KG1 (cell line): Measurements from ENCODE around the gene SLC12A8.

Source experiments
- DNase-seq: peaks from one replicate; lab custom pipeline; 2025; lab: John Stamatoyannopoulos, UW

Gene SLC12A8

DNA sequence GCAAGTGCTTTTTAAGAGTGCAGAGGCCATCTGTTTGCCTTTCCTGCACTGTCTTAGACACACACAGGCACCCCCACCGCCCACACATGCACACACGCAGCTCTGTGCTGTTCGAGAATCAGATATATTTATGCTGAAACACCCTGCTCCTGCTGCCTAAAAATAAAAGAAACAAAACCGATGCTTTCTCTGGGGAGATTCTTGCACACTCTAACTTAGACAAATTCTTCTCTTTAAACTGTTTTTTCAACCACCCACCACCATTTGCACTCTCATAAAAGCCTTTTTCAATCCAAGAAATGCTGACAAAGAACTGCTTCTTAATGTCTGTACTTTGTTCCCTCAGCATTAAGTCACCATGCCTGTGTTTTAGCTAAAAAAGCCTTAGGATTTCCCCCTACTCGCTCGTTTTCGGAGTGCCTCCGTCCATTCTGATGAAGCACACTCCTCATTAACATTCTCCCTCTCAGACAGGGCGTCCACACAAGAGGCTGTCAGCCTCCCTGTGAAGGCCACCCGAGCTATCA is 26.2 kb downstream of the SLC12A8 start:
- DNase-seq: no peak

DNA sequence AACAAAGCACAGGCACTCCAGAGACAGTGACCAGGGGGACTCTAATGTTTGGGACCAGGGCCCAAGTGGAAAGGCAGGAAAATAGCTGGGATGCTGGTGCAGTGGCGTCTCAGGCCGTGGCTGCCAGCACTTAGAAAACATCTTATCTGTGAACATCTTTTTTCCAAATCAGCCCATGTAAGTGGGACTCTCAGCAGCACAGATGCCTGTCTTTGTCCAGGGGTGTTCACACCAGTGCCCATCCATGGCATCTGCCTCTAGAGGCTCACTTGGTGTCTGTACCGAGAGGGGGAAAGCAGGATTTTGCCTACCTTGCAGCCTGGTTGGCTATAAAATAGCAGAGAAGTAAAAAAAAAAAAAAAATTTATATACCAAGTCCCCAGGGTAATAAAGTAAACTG is 26.7 kb downstream of the SLC12A8 start:
- no peak for DNase-seq

DNA sequence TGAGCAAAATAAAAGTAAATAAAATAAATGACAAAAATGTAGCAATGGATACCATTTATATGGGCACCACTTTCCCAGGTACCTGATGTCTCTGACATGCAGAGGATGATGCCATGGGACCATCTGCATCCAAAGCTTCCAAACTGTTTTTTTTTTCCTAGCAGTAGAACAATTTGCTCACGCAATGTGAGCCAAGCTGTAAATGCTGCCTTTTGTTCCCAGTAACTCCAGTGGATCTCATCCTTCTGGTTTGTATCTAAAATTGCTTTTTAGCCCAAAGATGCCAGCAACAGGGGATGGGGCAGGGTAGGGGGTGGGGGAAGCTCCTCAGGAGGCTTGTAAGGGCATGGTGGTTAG is 32.7 kb downstream of the SLC12A8 start:
- DNase-seq: no peak

DNA sequence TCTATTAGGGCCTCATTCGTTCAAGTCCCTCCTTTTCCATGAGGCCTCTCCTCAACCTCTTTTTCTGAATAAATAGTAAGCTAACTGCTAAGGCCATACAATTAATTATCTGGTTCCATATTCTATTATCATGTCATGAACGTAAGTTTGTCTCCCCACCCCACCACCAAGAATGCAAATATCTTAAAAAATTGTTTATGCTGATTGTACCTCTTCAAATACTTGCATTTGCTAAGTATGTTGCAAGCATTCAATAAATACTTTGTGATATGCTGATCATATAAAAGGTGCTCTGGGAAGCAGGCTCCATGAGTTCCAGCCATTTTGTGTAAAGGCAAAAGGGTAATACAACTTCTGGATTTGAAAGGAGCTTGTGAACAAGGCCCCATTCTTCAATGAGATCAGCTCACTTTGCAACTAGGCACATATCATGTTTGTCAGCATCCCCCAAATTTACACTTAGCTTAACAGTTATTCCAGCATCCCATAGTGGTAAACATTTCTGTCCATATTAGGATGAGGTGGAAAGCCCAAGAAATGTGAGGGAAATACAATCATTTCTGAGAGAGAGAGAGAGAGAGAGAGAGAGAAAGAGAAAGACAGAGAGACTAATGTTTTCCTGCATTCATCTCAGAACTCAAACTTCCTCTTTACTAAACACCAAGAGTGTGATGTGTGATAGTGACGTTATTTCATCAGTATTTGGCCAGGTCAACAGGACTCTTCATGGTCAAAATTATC is 33.2 kb downstream of the SLC12A8 start:
- no peak for DNase-seq

DNA sequence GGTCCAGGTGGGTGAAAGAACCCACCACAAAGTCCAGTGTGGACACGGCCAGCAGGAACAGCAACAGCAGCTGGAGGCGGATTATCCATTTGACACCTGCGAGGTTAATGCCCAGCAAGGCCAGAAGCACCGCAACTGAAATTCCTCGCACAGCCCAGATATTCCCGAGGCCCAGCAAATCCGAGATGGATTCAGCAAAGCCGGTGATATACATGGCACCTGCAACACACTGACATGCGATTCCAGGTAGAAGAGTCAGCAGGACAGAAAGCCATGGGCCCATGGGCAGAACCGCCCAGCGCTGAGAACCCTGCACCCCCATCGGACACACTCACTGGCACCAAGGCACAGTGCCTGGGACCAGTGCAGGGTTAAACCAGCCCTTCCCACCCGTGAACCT is 34.8 kb downstream of the SLC12A8 start:
- no peak for DNase-seq

DNA sequence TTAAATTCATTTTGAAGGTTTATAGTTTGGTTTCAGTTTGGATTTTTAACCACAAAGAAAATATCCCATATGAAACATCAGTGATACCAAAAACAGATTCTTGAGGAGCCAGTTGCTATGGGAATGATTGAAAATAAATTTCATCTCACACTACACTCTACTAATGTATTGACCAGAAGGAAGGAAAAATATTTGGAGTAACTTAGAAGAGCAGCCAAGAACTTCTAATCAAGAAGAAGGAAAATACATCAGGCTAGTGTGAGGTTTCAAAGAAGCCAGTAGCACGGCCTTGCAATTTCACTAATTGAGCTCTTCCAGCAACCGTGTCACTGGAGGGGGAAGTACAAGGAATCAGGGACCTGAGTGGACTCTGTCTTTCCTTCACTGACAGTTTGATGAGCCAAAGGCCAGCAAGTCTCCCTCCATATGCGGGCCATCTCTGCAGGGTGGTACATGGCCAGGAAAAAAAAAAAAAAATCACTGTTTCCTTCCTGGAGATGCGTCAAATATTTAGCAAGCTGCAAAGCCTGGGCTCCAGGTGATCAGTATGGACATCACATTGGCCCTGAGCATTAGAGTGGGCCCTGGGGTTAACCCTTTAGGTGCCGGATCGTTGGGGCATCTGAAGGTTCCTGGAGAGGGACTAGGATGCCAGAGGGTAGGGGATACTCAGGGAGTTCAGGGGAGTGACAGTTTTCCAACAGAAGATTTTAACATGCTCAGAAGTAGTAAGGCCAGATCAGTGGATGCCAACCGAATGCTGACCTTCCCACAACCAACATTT is 37.1 kb downstream of the SLC12A8 start:
- DNase-seq: no peak

DNA sequence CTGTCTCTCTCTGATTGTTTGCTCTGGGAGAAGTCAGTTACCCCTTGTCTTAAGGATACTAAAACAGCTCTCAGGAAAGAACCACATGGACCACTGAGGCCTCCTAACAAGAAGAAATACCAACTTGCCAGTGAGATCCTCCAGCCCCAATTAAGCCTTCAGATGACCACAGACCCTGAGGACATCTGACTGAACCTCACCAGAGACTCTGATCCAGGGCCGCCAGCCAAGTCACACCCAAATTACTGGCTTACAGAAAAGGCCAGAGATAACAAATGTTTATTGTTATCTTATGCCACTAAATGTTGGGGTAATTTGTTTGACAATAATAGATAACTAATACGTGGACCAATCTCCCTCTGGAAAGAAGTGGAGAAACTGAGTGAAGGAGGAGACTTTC is 40.2 kb downstream of the SLC12A8 start:
- DNase-seq: no peak

DNA sequence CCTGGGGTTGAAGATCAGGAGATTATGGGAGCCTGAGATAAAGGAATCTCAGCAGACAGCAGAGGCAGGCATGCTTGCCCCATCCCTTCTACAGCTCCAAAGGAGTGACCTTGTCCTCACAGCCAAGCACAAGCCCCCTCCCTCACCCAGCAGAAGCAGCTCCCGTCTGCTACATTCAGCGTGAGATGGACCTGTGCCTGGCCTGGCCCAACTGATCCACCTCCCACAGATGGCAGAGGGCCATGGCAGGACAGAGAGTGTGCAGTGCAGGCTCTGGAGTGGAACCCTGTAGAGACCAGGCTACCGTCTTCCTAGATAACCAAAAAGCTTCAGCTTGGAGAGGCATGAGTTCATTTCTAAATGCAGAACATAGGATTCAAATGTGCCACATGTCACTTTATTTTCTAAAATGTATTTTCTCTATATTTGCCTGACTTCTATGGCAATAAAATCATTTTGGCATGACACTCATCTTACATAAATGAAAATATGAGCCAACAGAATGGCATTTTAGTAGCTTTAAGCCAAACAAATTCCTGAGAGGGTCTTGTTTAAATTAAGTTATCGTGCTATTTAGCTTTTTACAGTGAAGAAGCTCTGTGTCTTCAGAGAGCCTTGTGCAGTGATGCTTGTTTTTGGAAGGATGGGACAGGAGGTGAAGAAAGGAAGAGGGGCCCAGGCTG is 43.7 kb downstream of the SLC12A8 start:
- no peak for DNase-seq

DNA sequence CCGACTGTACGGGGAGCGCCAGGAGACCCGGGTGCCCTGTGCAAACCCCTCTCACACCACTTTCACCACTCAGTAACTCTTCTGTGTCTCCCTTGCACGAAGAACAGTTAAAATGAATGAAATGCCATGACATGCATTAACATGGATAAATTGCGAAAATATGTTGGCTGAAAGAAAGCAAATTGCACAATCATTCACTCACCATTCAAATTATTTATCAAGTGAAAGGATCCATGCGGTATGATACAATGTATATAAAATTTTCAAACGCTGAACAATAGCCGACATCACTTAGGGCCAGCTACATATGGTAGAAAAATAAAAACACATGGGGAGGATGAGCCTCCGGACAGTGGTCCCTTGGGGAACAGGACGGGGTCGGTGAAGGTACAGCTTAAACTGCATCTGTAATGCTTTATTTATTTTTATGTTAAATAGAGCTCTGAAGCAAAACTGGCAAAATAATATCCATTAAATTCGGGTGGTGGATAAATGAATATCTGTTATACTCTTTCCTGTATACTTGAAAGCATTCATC is 45.9 kb downstream of the SLC12A8 start:
- no peak for DNase-seq

DNA sequence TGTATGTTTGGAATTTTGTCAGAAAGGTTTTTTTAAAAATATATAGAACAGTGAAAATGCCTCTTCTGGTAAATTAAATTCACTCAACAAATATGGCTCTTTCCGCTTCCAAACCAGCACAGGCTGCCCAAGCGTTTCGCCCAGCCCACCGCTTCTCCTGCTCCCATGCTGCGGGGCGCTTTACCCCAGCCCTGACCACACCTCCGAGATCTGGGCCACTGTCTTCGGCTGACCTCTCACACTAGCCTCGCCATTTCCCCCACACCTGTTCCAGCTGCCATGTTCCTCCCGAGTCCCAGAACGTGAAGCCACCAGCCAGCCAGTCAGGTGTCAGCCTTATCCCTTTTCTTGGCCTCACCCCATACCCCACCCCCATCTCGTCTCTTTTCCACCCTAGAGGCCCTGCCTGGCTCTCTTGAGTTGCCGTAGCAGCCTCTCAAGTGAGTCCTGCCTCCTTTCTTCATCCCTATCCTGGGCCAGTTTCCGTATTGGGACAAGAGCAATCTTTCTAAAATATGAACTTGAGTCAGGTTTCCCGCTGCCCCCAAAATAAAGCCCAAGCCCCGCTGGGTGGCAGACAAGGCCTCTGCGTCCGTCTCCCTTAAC is 46.5 kb downstream of the SLC12A8 start:
- DNase-seq: no peak

DNA sequence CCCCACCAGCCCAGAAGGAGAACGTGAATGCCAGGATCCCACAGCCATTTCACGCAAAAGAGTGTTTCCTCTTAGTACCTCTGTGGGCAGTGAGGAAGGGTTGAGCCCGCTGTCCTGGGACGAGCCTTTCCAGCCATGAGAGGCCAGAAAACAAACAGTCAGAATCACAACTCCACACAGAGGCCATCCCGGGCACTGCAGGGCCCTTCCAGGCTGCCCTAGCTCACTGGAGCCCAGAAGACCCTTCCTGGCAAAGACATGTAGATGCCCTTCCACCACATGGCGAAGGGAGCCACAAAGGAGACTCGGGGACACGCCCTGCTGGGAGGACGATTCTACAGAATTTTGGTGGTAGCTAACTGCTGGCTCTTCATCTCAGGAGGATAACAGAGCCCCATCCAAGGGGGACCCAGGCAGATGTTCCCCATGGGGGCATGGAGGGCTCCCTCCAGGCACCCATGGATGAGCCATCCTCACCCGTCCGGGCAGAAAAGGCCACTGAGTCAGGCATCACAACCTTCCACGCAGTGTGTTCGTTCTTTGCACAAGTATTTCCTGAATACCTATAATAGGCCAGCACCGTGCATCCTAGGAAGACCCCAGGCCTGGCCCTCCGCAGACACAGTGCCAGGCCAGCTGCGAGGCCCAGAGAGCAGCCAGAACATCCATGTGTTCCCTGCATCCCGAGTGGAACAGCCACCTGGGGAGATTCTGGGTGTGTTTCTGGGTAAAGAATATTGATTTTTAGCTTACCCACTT is 47.2 kb downstream of the SLC12A8 start:
- no peak for DNase-seq

DNA sequence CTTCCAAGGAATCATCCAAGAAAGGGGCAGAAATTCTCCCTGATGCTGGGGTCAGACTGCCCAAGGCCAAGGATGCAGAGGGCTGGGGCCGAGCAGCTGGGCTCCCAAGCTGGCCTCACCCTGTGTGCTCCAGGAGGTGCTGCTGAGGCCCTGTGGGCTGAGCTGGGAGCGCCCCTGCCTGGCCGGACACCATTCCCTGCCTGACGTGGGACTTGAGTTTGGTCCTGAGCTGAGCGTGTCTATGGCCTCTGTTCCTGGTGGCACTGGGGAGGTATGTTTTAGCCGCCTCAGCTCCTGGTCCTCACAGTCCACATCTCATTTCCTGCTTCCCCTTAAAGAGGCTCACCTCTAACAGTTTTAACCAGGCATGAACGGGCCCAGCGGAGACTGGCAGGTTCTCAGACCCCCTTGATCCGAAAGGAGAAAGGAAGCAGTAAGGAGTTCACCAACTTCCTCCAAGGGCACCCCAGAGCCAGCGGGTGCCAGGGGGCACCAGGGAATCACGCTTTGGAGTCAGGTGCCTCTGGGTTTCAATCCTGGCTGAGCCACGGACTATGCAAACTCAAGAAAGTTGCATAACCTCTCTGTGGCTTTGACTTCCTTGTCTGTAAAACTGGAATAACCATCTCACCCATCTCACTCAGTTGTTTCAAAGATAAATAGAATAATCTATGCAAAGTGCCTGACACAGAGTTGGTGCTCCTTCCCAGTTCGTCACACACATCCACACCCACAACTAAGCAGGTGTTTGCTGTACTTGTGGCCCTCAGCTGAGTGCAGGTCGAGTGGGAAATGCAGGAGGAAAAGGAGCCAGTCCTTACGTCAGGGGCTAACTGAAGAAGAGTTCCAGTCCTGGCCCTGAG is 48.6 kb downstream of the SLC12A8 start:
- no peak for DNase-seq

DNA sequence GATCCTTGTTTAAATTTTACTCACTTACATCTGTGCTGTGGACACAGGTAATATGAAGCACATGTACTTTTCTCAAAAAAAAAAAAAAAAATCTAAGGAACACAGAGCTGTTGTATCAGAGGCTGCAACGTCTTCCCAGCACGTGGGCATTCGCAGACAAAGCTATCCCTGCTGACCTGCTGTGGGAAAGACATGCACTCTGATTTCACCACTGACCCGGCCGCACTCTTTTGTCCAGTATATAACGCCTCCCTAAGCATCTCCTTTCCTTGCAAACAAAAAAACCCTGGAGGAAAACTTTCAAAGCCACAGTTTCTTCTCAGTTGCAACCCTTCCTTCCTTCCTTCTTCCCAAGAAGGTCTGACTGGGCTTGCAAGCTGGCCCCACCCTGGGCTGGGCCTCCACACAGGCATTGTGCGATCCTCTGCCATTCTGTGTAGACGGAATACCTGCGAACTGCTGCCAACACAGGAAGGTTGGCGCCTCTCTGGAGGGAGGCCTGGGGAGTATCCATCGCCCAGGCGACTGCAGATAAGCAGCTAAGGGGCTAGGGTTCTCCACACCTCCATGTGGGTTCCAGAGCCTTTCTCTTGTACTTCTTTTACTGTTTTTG is 50.8 kb downstream of the SLC12A8 start:
- no peak for DNase-seq

DNA sequence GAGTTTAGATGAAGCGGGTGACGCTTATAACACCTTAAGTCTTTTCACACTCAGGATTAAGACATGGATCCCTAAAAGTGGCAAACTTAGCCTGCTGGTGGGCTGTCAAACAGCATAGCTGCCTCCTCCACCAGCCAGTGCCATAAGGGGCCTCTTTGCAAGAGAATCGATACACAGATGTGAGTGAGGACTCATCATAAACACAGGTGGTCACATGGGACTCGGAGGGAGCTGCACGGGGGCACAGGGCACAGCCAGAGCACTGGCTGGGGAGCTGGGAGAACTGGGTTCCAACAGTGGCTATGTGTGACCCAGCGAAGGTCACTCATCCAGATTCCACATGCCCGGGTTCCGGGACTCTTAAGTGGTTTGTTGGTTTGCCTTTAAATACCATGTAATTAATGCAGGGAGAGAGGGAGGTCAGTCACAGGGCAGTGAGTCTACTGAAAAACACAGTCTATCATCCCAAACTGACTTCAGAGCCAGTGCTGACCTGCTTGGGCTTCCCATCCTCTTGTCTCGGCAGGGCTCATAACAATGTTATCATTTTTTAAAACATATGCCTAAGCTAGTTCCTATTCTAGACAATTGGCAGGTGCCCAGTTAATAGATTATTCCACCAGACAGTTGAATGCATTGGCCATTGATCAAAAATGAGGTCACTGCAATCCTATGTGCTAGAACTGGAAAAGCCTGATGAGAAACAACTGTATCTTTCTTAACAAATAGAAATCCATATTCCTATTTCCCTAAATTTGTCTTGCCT is 51.8 kb downstream of the SLC12A8 start:
- no peak for DNase-seq

DNA sequence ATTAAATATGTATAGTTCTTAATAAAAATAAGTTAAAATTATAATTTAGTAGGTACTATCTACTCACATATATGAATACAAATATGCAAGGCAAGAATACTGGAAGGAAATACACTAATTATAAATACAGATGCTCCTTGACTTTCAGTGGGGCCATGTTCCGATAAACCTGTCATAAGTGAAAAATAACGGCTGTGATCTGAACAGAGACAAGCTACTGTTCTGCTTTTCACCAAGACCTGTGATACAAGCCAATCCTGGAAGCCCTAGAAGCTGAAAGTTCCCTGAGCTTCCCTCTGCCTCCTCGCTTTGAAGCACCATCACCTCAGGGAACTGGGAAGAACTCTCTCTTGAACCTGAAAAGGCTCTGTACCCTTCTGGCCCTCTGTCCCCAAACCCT is 55.4 kb downstream of the SLC12A8 start:
- DNase-seq: no peak

DNA sequence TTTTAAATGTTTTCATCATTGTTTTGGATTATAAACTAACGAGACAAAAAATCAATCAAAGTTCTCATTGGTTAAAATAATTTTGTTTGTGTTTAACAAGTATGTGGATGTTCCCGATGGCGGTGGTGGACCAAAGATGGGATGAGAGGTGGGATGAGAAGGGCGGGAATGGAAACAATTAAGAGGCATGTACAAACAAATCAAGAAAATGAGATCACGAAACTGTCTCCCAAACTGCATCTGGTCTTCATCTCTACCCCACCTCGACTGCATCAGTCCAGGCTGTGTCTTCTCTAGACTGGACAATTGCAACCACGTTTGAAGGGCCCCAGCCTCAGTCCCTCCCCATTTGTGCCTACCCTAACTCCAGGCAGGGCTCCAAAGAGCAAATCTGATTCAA is 56.1 kb downstream of the SLC12A8 start:
- no peak for DNase-seq

DNA sequence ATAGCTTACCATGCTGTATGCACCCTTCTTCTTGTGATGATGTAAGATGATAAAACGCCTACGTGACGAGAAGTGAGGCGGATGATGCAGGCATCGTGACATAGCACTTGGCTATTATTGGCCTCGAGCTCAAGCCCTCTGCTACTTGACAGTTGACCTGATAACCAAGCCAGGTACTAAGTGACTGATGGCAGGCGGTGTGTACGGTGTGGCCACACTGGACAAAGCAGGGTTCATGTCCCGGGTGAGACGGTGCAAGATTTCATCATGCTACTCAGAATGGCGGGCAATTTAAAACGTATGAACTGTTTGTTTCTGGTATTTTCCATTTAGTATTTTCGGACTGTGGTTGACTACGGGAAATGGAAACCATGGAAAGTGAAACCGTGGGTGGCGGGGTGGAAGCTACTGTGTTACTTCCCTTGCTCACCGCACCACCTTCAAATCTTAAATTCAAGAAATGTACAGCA is 57.7 kb downstream of the SLC12A8 start:
- no peak for DNase-seq

DNA sequence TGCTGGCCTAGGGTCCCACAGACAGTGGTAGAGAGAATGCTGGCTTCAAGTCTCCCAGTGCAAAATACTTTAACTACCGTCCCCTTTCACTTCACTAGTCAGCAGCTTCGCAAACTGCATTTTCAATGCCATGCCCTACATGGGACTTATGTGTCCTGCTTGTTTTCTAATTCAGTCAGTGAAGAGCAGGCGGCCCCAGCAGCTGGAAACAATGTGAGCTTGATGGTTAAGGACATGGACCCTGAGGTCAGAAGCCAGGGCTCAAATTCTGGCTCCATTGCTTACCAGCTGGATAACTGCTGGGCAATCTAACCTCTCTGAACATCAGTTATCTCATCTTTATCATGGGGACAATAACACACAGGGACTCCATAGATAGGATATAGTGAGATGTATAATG is 58.4 kb downstream of the SLC12A8 start:
- no peak for DNase-seq

DNA sequence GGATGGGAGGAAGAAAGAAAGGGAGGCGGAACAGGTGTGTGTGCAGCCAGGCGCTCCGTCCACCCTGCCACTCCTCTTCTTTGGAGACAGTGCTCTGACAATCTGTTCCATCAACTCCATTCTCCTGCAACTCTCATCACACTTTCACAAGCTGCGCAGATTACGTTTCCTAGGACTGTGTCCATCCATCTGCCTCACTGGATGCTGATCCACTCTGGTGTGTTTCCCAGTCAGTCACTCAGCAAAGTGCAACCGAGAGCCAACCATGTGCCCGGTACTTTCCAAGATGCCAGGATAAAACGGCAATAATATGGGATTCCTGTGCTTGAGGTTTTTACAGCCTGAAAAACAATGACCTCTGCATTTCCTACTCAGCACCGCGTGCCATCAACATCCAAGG is 59.6 kb downstream of the SLC12A8 start:
- no peak for DNase-seq
